ENCODE measurements around the gene GNAS-AS1. TPM values are rescaled to one million over a fixed set of nuclear protein-coding genes. Genes with fewer than 3 reads are reported as not detected.
A peak's percentile ranks its signal among the peaks of the same experiment; 100 is the strongest.

Gene GNAS-AS1
- total and polyA plus RNA-seq, 2 of the 8 experiments (the other 6 are each of a cell fraction or from before 2014, with no cell fraction given): 4.7 to 13.7 TPM

DNA sequence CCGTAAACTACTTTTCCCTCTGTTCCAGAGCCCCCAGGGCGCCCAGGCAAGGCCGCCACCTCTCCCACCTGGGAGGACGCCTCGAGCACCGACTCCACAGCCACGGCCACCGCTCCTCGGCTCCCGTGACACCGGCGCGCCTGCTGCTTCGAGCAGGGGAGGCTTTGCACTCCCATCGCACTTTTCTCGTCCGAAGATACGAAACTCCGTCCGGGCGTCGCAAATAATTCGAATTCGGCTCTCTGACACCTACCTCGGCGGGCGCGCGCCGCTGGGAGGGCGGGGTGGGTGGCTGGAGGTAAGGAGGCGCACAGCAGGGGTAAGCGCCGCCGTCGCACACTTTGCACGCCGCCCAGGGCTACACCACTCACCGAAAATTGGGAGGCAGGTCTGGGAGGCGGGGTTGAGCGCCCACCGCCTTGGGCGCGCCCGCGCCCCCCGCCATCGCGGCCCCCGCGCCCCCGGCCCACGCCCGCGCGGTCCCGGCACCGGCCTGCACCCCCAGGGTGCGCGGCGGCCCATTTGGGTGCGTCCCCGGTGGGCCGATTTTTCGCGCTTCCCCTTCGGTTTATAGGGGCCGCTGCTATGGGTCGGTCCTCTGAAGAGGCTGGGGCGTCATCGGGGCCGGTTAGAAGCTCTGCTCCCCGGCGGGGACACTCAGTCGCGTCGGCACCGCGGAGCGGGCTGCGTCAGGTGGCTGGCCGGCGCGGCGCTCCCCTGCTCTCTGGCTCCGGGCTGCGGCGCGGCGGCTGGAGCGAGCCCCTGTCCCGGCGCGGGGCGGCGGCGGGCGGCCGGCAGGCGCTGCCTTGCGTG lies 38.0 kb upstream of the GNAS-AS1 start (continued):
- TF ChIP-seq RFX5 (IDR thresholded peaks at IDR 0.05; ENCODE audit: borderline replicate concordance, low read depth, low read length) (no peak), GABPA (IDR thresholded peaks at IDR 0.05; ENCODE audit: borderline replicate concordance, insufficient read depth, low read length) (no peak), TCF12 (IDR thresholded peaks at IDR 0.05; ENCODE audit: low read depth, low read length) (no peak), RNF2 (IDR thresholded peaks at IDR 0.05; ENCODE audit: borderline replicate concordance, low read depth, low read length, missing control alignments, poor library complexity, severe bottlenecking) (no peak), RAD21 (IDR thresholded peaks at IDR 0.05 in 1 of 2, conservative IDR thresholded peaks at IDR 0.05 in 1 of 2; ENCODE audit: low read depth in 2 of 2, low read length in 2 of 2) (no peak), SP1 (IDR thresholded peaks at IDR 0.05; ENCODE audit: low read depth, low read length) (0 out of 2 replicates have a peak, but pooled peaks have one; percentile 9)
- TF ChIP-seq, protein P1, sequence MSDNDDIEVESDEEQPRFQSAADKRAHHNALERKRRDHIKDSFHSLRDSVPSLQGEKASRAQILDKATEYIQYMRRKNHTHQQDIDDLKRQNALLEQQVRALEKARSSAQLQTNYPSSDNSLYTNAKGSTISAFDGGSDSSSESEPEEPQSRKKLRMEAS (IDR thresholded peaks at IDR 0.05): peak; percentile 5; the same call in 1 of the 2 replicates
- TF ChIP-seq, protein P2, sequence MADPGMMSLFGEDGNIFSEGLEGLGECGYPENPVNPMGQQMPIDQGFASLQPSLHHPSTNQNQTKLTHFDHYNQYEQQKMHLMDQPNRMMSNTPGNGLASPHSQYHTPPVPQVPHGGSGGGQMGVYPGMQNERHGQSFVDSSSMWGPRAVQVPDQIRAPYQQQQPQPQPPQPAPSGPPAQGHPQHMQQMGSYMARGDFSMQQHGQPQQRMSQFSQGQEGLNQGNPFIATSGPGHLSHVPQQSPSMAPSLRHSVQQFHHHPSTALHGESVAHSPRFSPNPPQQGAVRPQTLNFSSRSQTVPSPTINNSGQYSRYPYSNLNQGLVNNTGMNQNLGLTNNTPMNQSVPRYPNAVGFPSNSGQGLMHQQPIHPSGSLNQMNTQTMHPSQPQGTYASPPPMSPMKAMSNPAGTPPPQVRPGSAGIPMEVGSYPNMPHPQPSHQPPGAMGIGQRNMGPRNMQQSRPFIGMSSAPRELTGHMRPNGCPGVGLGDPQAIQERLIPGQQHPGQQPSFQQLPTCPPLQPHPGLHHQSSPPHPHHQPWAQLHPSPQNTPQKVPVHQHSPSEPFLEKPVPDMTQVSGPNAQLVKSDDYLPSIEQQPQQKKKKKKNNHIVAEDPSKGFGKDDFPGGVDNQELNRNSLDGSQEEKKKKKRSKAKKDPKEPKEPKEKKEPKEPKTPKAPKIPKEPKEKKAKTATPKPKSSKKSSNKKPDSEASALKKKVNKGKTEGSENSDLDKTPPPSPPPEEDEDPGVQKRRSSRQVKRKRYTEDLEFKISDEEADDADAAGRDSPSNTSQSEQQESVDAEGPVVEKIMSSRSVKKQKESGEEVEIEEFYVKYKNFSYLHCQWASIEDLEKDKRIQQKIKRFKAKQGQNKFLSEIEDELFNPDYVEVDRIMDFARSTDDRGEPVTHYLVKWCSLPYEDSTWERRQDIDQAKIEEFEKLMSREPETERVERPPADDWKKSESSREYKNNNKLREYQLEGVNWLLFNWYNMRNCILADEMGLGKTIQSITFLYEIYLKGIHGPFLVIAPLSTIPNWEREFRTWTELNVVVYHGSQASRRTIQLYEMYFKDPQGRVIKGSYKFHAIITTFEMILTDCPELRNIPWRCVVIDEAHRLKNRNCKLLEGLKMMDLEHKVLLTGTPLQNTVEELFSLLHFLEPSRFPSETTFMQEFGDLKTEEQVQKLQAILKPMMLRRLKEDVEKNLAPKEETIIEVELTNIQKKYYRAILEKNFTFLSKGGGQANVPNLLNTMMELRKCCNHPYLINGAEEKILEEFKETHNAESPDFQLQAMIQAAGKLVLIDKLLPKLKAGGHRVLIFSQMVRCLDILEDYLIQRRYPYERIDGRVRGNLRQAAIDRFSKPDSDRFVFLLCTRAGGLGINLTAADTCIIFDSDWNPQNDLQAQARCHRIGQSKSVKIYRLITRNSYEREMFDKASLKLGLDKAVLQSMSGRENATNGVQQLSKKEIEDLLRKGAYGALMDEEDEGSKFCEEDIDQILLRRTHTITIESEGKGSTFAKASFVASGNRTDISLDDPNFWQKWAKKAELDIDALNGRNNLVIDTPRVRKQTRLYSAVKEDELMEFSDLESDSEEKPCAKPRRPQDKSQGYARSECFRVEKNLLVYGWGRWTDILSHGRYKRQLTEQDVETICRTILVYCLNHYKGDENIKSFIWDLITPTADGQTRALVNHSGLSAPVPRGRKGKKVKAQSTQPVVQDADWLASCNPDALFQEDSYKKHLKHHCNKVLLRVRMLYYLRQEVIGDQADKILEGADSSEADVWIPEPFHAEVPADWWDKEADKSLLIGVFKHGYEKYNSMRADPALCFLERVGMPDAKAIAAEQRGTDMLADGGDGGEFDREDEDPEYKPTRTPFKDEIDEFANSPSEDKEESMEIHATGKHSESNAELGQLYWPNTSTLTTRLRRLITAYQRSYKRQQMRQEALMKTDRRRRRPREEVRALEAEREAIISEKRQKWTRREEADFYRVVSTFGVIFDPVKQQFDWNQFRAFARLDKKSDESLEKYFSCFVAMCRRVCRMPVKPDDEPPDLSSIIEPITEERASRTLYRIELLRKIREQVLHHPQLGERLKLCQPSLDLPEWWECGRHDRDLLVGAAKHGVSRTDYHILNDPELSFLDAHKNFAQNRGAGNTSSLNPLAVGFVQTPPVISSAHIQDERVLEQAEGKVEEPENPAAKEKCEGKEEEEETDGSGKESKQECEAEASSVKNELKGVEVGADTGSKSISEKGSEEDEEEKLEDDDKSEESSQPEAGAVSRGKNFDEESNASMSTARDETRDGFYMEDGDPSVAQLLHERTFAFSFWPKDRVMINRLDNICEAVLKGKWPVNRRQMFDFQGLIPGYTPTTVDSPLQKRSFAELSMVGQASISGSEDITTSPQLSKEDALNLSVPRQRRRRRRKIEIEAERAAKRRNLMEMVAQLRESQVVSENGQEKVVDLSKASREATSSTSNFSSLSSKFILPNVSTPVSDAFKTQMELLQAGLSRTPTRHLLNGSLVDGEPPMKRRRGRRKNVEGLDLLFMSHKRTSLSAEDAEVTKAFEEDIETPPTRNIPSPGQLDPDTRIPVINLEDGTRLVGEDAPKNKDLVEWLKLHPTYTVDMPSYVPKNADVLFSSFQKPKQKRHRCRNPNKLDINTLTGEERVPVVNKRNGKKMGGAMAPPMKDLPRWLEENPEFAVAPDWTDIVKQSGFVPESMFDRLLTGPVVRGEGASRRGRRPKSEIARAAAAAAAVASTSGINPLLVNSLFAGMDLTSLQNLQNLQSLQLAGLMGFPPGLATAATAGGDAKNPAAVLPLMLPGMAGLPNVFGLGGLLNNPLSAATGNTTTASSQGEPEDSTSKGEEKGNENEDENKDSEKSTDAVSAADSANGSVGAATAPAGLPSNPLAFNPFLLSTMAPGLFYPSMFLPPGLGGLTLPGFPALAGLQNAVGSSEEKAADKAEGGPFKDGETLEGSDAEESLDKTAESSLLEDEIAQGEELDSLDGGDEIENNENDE (IDR thresholded peaks at IDR 0.05; ENCODE audit: insufficient replicate concordance, low read length): no peak
